ENCODE results near the gene ZNF14. TPM values are rescaled to one million over a fixed set of nuclear protein-coding genes. Genes with fewer than 3 reads are reported as not detected.
"Not testable (repeated sequence)": the region's sequence is repeated elsewhere in the genome, so short reads cannot be mapped to it uniquely, and the experiment has no call there.

ZNF14 gene
- polyA plus RNA-seq, 2 of the 4 experiments (the other 2 are of a cell fraction) = 1.6 to 2.8 TPM

- no peaks in the 10 kb centered on the region for H3K4me1 ChIP-seq
- TF ChIP-seq EP300 (IDR thresholded peaks at IDR 0.05) (no peak), CTCF (IDR thresholded peaks at IDR 0.05) (no peak), KDM5A (IDR thresholded peaks at IDR 0.05) (no peak), PHF8 (IDR thresholded peaks at IDR 0.05; ENCODE audit: borderline replicate concordance, low read depth) (no peak), CBX2 (IDR thresholded peaks at IDR 0.05; ENCODE audit: borderline replicate concordance, low read depth) (no peak)
- ATAC-seq (no peak), DNase-seq (ENCODE audit: low read depth in 1 of 2, low spot score in 1 of 2) (no peak), FAIRE-seq (no peak)
- H3K27ac ChIP-seq = no peak overlapping the region
- H3K4me2 ChIP-seq = no peak overlapping the region
- H3K4me3 ChIP-seq = no peak overlapping the region
- ChIA-PET CTCF (no interaction called here), POLR2A (no interaction called here)
- H3K9me3 ChIP-seq = no peaks in the 10 kb centered on the region; the same call in 2 of the 3 replicates
- 23% methylated on average over 17 of the region's 17 CpGs for WGBS (ENCODE audit: missing lambda C conversion rate)
Observed at GRCh38 chr19:19744641-19745040, 11.7 kb upstream of the ZNF14 start.

GRCh38 chr19:19743921-19744320 lies 11.0 kb upstream of the ZNF14 start:
- POLR2A ChIA-PET; H3K9me3 ChIP-seq; ATAC-seq; H3K4me1 ChIP-seq; H3K27ac ChIP-seq; FAIRE-seq; DNase-seq (ENCODE audit: low read depth in 1 of 2, low spot score in 1 of 2); H3K4me2 ChIP-seq; H3K4me3 ChIP-seq; CTCF ChIA-PET: not testable (repeated sequence)
- 25% methylated on average over 6 of the region's 6 CpGs for WGBS (ENCODE audit: missing lambda C conversion rate)

- Histone ChIP-seq H3K4me2 (no peak overlapping the region), H3K4me1 (no peaks in the 10 kb centered on the region), H3K27ac (no peak overlapping the region), H3K9me3 (no peaks in the 10 kb centered on the region; the same call in 2 of the 3 replicates), H3K4me3 (no peak overlapping the region)
- DNase-seq (ENCODE audit: low read depth in 1 of 2, low spot score in 1 of 2) (no peak), FAIRE-seq (no peak), ATAC-seq (no peak)
- 13% methylated on average over 5 of the region's 6 CpGs for WGBS (ENCODE audit: missing lambda C conversion rate)
- POLR2A ChIA-PET = no interaction called here
- TF ChIP-seq MAFK (IDR thresholded peaks at IDR 0.05; ENCODE audit: partially characterized antibody) = no peak
- TF ChIP-seq MYC (IDR thresholded peaks at IDR 0.05; ENCODE audit: borderline replicate concordance, low read length) = no peak
- no peak for TF ChIP-seq REST (IDR thresholded peaks at IDR 0.05)
- no peak for TF ChIP-seq JUN (IDR thresholded peaks at IDR 0.05)
- TF ChIP-seq SMC3 (IDR thresholded peaks at IDR 0.05) = no peak
- no peak for TF ChIP-seq TP53 (CRISPR knock-in tag; IDR thresholded peaks at IDR 0.05)
- no peak for TF ChIP-seq FOSB (CRISPR knock-in tag; IDR thresholded peaks at IDR 0.05)
- CTCF ChIA-PET = no interaction called here
Observed at GRCh38 chr19:19743176-19743575, 10.3 kb upstream of the ZNF14 start.

GRCh38 chr19:19742773-19743172 lies 9.9 kb upstream of the ZNF14 start:
- no peaks in the 10 kb centered on the region for H3K4me1 ChIP-seq
- DNase-seq (ENCODE audit: low read depth in 1 of 2, low spot score in 1 of 2) (no peak), ATAC-seq (no peak), FAIRE-seq (no peak)
- 26% methylated on average over 6 of the region's 9 CpGs for WGBS (ENCODE audit: missing lambda C conversion rate)
- H3K27ac ChIP-seq = no peak overlapping the region
- H3K4me3 ChIP-seq = no peak overlapping the region
- no peaks in the 10 kb centered on the region; the same call in 2 of the 3 replicates for H3K9me3 ChIP-seq
- H3K4me2 ChIP-seq = no peak overlapping the region
- ChIA-PET CTCF (no interaction called here), POLR2A (no interaction called here)
- TF ChIP-seq FOSB (CRISPR knock-in tag; IDR thresholded peaks at IDR 0.05) (no peak), HOXB5 (CRISPR knock-in tag; IDR thresholded peaks at IDR 0.05) (no peak), FOXS1 (CRISPR knock-in tag; IDR thresholded peaks at IDR 0.05) (no peak), JUNB (IDR thresholded peaks at IDR 0.05) (no peak), MAX (IDR thresholded peaks at IDR 0.05) (no peak), ELK1 (IDR thresholded peaks at IDR 0.05; ENCODE audit: low read depth, low read length) (no peak), SREBF2 (IDR thresholded peaks at IDR 0.05) (no peak), RNF2 (IDR thresholded peaks at IDR 0.05; ENCODE audit: borderline replicate concordance, low read depth) (no peak), EHMT2 (IDR thresholded peaks at IDR 0.05; ENCODE audit: low read depth) (no peak), PBX3 (IDR thresholded peaks at IDR 0.05) (no peak), HDAC2 (IDR thresholded peaks at IDR 0.05) (no peak), RARB (CRISPR knock-in tag; IDR thresholded peaks at IDR 0.05) (no peak), NR3C1 (IDR thresholded peaks at IDR 0.05) (no peak), HOXB13 (CRISPR knock-in tag; IDR thresholded peaks at IDR 0.05; ENCODE audit: low read depth) (no peak), BHLHE40 (IDR thresholded peaks at IDR 0.05; ENCODE audit: low read depth, low read length) (no peak)
